ENCODE measurements around the gene TRIO.

TRIO gene

GRCh38 chr5:14226149-14226548, 83.0 kb downstream of the TRIO start:
- no peak for DNase-seq (ENCODE audit: extremely low spot score)
- CTCF ChIA-PET = interaction anchor here (1.2 to 3.5 kb wide), 9 partner anchors 9 to 117 kb away, joined by 3 to 16 read pairs (median 3); no protein-coding TSS in a partner anchor
- POLR2A ChIA-PET = interaction anchor here (1.4 kb wide), 1 partner anchor 10 kb away, joined by 3 read pairs; no protein-coding TSS in a partner anchor
- TF ChIP-seq, protein P1, sequence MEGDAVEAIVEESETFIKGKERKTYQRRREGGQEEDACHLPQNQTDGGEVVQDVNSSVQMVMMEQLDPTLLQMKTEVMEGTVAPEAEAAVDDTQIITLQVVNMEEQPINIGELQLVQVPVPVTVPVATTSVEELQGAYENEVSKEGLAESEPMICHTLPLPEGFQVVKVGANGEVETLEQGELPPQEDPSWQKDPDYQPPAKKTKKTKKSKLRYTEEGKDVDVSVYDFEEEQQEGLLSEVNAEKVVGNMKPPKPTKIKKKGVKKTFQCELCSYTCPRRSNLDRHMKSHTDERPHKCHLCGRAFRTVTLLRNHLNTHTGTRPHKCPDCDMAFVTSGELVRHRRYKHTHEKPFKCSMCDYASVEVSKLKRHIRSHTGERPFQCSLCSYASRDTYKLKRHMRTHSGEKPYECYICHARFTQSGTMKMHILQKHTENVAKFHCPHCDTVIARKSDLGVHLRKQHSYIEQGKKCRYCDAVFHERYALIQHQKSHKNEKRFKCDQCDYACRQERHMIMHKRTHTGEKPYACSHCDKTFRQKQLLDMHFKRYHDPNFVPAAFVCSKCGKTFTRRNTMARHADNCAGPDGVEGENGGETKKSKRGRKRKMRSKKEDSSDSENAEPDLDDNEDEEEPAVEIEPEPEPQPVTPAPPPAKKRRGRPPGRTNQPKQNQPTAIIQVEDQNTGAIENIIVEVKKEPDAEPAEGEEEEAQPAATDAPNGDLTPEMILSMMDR (IDR thresholded peaks at IDR 0.05; ENCODE audit: control extremely low read depth, extremely low read depth, low read depth, missing control alignments) = no peak

GRCh38 chr5:14226554-14226953, 83.4 kb downstream of the TRIO start:
- no peak for DNase-seq (ENCODE audit: extremely low spot score)
- POLR2A ChIA-PET = interaction anchor here (1.4 kb wide), 1 partner anchor 11 kb away, joined by 3 read pairs; no protein-coding TSS in a partner anchor
- TF ChIP-seq, protein P1 (IDR thresholded peaks at IDR 0.05; ENCODE audit: control extremely low read depth, extremely low read depth, low read depth, missing control alignments) = no peak
- CTCF ChIA-PET = interaction anchor here (1.2 to 3.5 kb wide), 8 partner anchors 8 to 118 kb away, joined by 3 to 16 read pairs (median 4); no protein-coding TSS in a partner anchor

GRCh38 chr5:14226992-14227391, 83.8 kb downstream of the TRIO start:
- DNase-seq (ENCODE audit: extremely low spot score) = no peak
- POLR2A ChIA-PET = interaction anchor here (1.4 kb wide), 1 partner anchor 11 kb away, joined by 3 read pairs; no protein-coding TSS in a partner anchor
- TF ChIP-seq, protein P1 (IDR thresholded peaks at IDR 0.05; ENCODE audit: control extremely low read depth, extremely low read depth, low read depth, missing control alignments) = no peak
- CTCF ChIA-PET = interaction anchor here (0.8 to 3.5 kb wide), 8 partner anchors 8 to 118 kb away, joined by 3 to 16 read pairs (median 4); no protein-coding TSS in a partner anchor

- TF ChIP-seq, protein P1 (IDR thresholded peaks at IDR 0.05; ENCODE audit: control extremely low read depth, extremely low read depth, low read depth, missing control alignments) = no peak
- ChIA-PET CTCF (interaction anchor here (0.8 to 3.5 kb wide), 8 partner anchors 7 to 119 kb away, joined by 3 to 16 read pairs (median 4); no protein-coding TSS in a partner anchor), POLR2A (no interaction called here)
- no peak for DNase-seq (ENCODE audit: extremely low spot score)
Measured at GRCh38 chr5:14227513-14227912, 84.4 kb downstream of the TRIO start.

DNA sequence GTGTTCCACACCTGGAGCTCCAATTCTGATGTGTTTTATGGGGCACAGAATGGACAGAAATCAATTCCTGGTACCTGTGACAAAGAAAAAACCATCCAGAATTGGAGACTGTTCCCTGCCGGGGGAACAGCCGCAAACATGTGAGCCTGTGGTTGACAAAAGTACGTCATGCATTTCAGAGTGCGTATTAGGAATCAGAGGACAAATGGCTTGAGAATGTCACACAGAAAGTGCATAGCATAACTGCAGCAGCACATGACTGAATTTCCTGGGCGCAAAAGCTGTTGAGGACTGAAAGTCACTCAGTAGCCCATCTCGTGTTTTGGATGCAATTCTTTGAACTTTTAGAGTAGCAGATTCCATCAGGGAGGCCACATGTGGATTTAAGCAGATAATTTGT, 85.1 kb downstream of the TRIO start:
- DNase-seq (ENCODE audit: extremely low spot score) = no peak
- ChIA-PET POLR2A (no interaction called here), CTCF (interaction anchor here (1.1 to 3.5 kb wide), 3 partner anchors 12 to 28 kb away, joined by 3 to 16 read pairs (median 6); no protein-coding TSS in a partner anchor)
- TF ChIP-seq, protein P1 (IDR thresholded peaks at IDR 0.05; ENCODE audit: control extremely low read depth, extremely low read depth, low read depth, missing control alignments) = no peak

GRCh38 chr5:14229181-14229580, 86.0 kb downstream of the TRIO start:
- ChIA-PET POLR2A (interaction anchor here (0.6 kb wide), 1 partner anchor 89 kb away, joined by 5 read pairs; no protein-coding TSS in a partner anchor), CTCF (interaction anchor here (1.1 to 3.5 kb wide), 3 partner anchors 13 to 41 kb away, joined by 3 to 16 read pairs (median 4); no protein-coding TSS in a partner anchor)
- TF ChIP-seq, protein P1 (IDR thresholded peaks at IDR 0.05; ENCODE audit: control extremely low read depth, extremely low read depth, low read depth, missing control alignments) = no peak
- DNase-seq (ENCODE audit: extremely low spot score) = no peak
